Uterus (tissue), 4 donors: Measurements from ENCODE around the gene VSNL1. TPM values are rescaled to one million over a fixed set of nuclear protein-coding genes. Genes with fewer than 3 reads are reported as not detected.

Experiments used
- DNase-seq, 2 donors: peaks; one replicate each; pipeline ENCODE4 v3.0.0-alpha.2; 2019 to 2020
- H3K27ac ChIP-seq, 2 donors: fragments of 200-600 bp; sonication (generic); 1 replicate in 1 of 2; 2 replicates in 1 of 2; pipeline ENCODE4 v1.5.1; 2016 to 2018
- H3K27me3 ChIP-seq, 2 donors: fragments of 200-600 bp; sonication (generic); one replicate each; pipeline ENCODE4 v1.5.1; 2018 to 2019; ENCODE audit warnings: control low read depth in 1 of 2
- H3K36me3 ChIP-seq, 2 donors: fragments of 200-600 bp; sonication (generic); one replicate each; pipeline ENCODE4 v1.5.1; 2019; ENCODE audit warnings: control low read depth in 1 of 2
- H3K4me1 ChIP-seq, 2 donors: fragments of 200-600 bp; sonication (generic); one replicate each; pipeline ENCODE4 v1.5.1; 2018 to 2019; ENCODE audit warnings: control low read depth in 1 of 2
- H3K4me3 ChIP-seq, 2 donors: fragments of 200-600 bp; sonication (generic); 1 replicate in 1 of 2; 2 replicates in 1 of 2; pipeline ENCODE4 v1.5.1; 2018 to 2019; ENCODE audit warnings: mild to moderate bottlenecking in 1 of 2
- H3K9me3 ChIP-seq, 2 donors: fragments of 200-600 bp; sonication (generic); one replicate each; pipeline ENCODE4 v1.5.1; 2019; ENCODE audit warnings: control low read depth in 1 of 2
- CTCF ChIP-seq, 4 experiments: fragments of 200-600 bp in 2 of 4; fragments of 450-650 bp in 2 of 4; sonication (generic) in 2 of 4; IDR thresholded peaks; one replicate each; pipeline ENCODE4 v1.5.1; 2016 to 2019; ENCODE audit warnings: antibody characterized with exemption in 4 of 4, mild to moderate bottlenecking in 2 of 4, moderate library complexity in 1 of 4
- POLR2A ChIP-seq, 2 donors: fragments of 450-650 bp; IDR thresholded peaks; one replicate each; pipeline ENCODE4 v1.6.1; 2016; ENCODE audit warnings: antibody characterized with exemption in 2 of 2, mild to moderate bottlenecking in 1 of 2, moderate library complexity in 1 of 2
- intact Hi-C: fragments of 100-400 bp; cut with DNase I; formaldehyde crosslinking; loops from one replicate; pipeline ENCODE4 v1.15.1; 2023; ENCODE audit warnings: low total_unique reads
- total RNA-seq, 4 donors: library from RNA; depleted of rRNA in 3 of 4; stranded (reverse); fragments of >200 nt in 3 of 4; gene quantifications; one replicate each; pipeline versions ENCODE4 v1.1.0 to v1.2.4, GENCODE V29; 2014 to 2023
- donor health status: DM: yes; HTN: yes; CAD: no.

VSNL1 gene
- total RNA-seq, 4 donors from 2014 or later = 0.29 to 1.8 (median 0.61) TPM; not detected in 1

GRCh38 chr2:17547237-17547636 lies 6.7 kb downstream of the VSNL1 start:
- TF ChIP-seq CTCF (IDR thresholded peaks at IDR 0.05) = no peak
- TF ChIP-seq POLR2A (IDR thresholded peaks at IDR 0.05) = no peak
- Histone ChIP-seq H3K4me1 (no peaks in the 10 kb centered on the region), H3K9me3 (no peaks in the 10 kb centered on the region), H3K36me3 (no peaks in the 10 kb centered on the region), H3K27ac (no peak overlapping the region), H3K27me3 (peaks cover 0 to 7% of the 10 kb centered on the region in 2 donors), H3K4me3 (no peak overlapping the region)
- no peak for DNase-seq
- intact Hi-C loops = no loop called here

- no peaks in the 10 kb centered on the region for H3K36me3 ChIP-seq
- no peaks in the 10 kb centered on the region for H3K9me3 ChIP-seq
- DNase-seq = no peak
- intact Hi-C loops = no loop called here
- no peaks in the 10 kb centered on the region for H3K4me1 ChIP-seq
- no peak overlapping the region for H3K4me3 ChIP-seq
- TF ChIP-seq POLR2A (IDR thresholded peaks at IDR 0.05) = no peak
- TF ChIP-seq CTCF (IDR thresholded peaks at IDR 0.05) = no peak
- H3K27me3 ChIP-seq = peaks cover 0 to 4% of the 10 kb centered on the region in 2 donors
- no peak overlapping the region for H3K27ac ChIP-seq
Observed at GRCh38 chr2:17547737-17548136, 7.2 kb downstream of the VSNL1 start.

- intact Hi-C loops = no loop called here
- TF ChIP-seq POLR2A (IDR thresholded peaks at IDR 0.05) (no peak), CTCF (IDR thresholded peaks at IDR 0.05) (no peak)
- no peak overlapping the region for H3K4me3 ChIP-seq
- H3K4me1 ChIP-seq = no peaks in the 10 kb centered on the region
- no peak for DNase-seq
- peaks cover 0 to 2% of the 10 kb centered on the region in 2 donors for H3K27me3 ChIP-seq
- H3K36me3 ChIP-seq = no peaks in the 10 kb centered on the region
- H3K27ac ChIP-seq = no peak overlapping the region
- no peaks in the 10 kb centered on the region for H3K9me3 ChIP-seq
Observed at GRCh38 chr2:17550907-17551306, 10.4 kb downstream of the VSNL1 start.

- intact Hi-C loops = no loop called here
Observed at GRCh38 chr2:17555150-17555549, 14.7 kb downstream of the VSNL1 start.

GRCh38 chr2:17557596-17557995 lies 17.1 kb downstream of the VSNL1 start:
- no peaks in the 10 kb centered on the region for H3K36me3 ChIP-seq
- no peaks in the 10 kb centered on the region for H3K9me3 ChIP-seq
- no peak overlapping the region for H3K27ac ChIP-seq
- DNase-seq = no peak
- intact Hi-C loops = no loop called here
- H3K27me3 ChIP-seq = no peaks in the 10 kb centered on the region
- TF ChIP-seq POLR2A (IDR thresholded peaks at IDR 0.05) (no peak), CTCF (IDR thresholded peaks at IDR 0.05) (no peak)
- H3K4me1 ChIP-seq = no peaks in the 10 kb centered on the region
- no peak overlapping the region for H3K4me3 ChIP-seq

More at GRCh38 chr2:17555150-17555549, 14.7 kb downstream of the VSNL1 start:
- Histone ChIP-seq H3K36me3 (no peaks in the 10 kb centered on the region), H3K27ac (no peak overlapping the region), H3K27me3 (no peaks in the 10 kb centered on the region), H3K9me3 (no peaks in the 10 kb centered on the region), H3K4me1 (no peaks in the 10 kb centered on the region), H3K4me3 (no peak overlapping the region)
- TF ChIP-seq CTCF (IDR thresholded peaks at IDR 0.05) (no peak), POLR2A (IDR thresholded peaks at IDR 0.05) (no peak)
- no peak for DNase-seq
